ENCODE results near the gene AQP5.

AQP5 gene

GRCh38 chr12:49932533-49933130 lies 29.0 kb upstream of the AQP5 start:
- no peak for DNase-seq (ENCODE audit: low spot score)

DNA sequence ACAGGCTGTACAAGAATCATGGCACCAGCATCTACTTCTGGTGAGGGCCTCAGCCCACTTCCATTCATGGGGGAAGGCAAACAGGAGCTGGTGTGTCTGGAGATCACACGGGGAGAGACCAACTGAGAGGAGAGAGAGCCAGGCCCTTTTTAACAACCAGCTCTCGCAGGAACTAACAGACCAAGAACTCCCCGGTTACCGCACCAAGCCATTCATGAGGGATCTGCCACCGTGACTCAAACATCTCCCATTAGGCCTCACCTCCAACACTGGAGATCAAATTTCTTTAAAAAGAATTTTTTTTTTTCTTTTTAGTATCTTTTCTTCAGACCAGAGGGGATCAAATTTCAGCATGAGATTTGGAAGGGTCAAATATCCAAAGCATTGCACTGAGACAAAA lies 27.9 kb upstream of the AQP5 start:
- no peak for DNase-seq (ENCODE audit: low spot score)

- no peak for DNase-seq (ENCODE audit: low spot score)
Observed at GRCh38 chr12:49934505-49934904, 27.2 kb upstream of the AQP5 start.

GRCh38 chr12:49936925-49937324 lies 24.7 kb upstream of the AQP5 start:
- no peak for DNase-seq (ENCODE audit: low spot score)

DNA sequence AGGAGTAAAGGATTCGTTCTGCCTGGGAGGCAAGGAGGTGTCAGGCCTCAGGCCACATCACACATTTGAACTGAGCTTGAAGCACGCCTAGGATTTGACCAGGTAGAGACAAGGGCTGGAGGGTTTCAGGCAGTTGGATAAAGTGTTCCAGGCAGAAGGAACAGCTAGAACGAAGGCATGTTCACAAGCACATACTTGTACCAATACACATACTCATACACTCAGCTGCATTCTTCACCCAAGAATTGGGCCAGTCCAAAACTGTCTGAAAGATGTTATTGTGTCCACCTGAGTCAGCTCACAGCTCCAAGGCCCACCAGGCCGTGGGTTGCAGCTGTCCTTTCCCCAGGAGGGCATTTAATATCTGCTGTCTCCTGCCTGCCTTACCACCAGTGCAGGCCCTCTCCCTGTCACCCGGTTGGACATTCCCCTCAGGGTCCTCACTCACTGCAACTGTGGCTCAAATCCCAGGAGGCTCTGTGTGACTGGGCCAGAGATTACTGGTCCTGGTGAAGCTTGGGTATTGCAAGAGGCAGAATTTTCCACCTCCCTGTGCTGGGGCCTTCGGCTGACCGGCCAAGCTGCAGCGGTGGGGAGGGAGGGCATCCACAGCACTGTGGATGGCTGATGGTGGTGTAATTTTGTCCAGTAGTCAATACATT lies 23.9 kb upstream of the AQP5 start:
- no peak for DNase-seq (ENCODE audit: low spot score)

DNA sequence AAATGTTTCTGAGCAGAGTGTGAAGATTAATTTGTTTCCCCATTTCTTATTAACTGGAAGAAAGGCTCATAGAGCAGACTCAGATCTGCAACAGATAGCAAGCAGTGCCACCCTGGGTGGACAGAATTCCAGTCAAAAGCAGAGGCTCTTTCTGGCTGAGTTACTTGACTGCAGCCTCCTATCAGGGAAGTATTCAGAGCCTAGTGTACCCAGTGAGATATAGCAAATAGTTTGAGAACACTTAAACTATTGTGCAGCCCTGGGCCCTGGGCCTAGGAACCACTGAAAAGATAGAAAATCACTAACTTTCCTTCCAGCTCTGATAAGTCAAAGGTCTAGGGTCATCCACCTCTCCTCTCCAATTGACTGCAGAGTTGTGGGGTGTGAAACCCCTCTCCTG lies 22.4 kb upstream of the AQP5 start:
- no peak for DNase-seq (ENCODE audit: low spot score)

GRCh38 chr12:49939707-49940106 lies 22.0 kb upstream of the AQP5 start:
- DNase-seq (ENCODE audit: low spot score) = no peak

- no peak for DNase-seq (ENCODE audit: low spot score)
Observed at GRCh38 chr12:49941556-49942511, 19.8 kb upstream of the AQP5 start.

GRCh38 chr12:49942512-49942893 lies 19.2 kb upstream of the AQP5 start:
- no peak for DNase-seq (ENCODE audit: low spot score)

- DNase-seq (ENCODE audit: low spot score) = no peak
Observed at GRCh38 chr12:49942921-49943624, 18.6 kb upstream of the AQP5 start.

GRCh38 chr12:49943625-49943960 lies 18.1 kb upstream of the AQP5 start:
- no peak for DNase-seq (ENCODE audit: low spot score)

DNA sequence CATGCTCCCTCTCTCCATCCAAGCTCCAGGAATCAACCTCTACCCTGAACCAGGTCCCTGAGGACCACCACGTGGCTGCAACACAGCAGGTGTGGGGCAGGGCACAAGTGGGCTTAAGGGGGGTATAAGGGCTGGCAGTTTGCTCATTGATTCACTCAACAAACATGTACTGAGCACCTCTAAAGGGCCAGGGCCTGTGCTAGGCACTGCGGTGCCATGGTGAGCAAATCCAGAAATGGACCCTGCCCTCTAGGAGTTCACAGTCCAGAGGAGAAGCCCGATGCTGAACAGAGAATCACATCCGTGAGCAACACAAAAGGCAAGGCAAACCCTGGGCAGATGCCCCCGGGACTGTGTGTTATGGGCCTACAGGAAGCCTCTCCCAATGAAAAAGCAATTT lies 17.6 kb upstream of the AQP5 start:
- DNase-seq (ENCODE audit: low spot score) = no peak

DNA sequence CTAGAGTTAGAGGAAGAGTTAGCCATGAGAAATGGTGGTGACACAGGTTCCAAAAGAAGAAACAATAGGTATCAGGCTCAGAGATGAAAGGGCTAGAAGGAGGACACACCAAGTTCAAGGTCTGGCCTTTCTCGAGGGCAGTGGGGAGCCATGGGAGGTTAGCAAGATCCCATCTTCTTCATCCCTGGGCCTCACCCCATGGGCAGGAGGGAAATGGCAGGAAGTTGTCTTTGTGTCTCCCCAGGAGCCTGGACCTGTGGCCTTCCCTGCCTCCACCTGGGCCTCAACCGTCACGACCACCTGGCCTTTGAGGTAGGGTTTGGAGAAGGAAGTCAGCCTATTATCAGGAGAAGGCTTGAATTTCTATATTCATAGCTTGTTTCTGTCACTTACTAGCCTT lies 17.0 kb upstream of the AQP5 start:
- no peak for DNase-seq (ENCODE audit: low spot score)

GRCh38 chr12:49945394-49946080 lies 16.1 kb upstream of the AQP5 start:
- peak; percentile 84 for DNase-seq (ENCODE audit: low spot score)

- no peak for DNase-seq (ENCODE audit: low spot score)
Observed at GRCh38 chr12:49946086-49946485, 15.6 kb upstream of the AQP5 start.

GRCh38 chr12:49946497-49946896 lies 15.2 kb upstream of the AQP5 start:
- no peak for DNase-seq (ENCODE audit: low spot score)

GRCh38 chr12:49947593-49948226 lies 14.0 kb upstream of the AQP5 start:
- DNase-seq (ENCODE audit: low spot score) = no peak

GRCh38 chr12:49948866-49949845 lies 12.5 kb upstream of the AQP5 start:
- DNase-seq (ENCODE audit: low spot score) = no peak

- no peak for DNase-seq (ENCODE audit: low spot score)
Observed at GRCh38 chr12:49949866-49950265, 11.8 kb upstream of the AQP5 start.

All from kidney capillary endothelial cell (primary cell).